IMR-90 (cell line): ENCODE measurements around the gene PIM1. TPM values are rescaled to one million over a fixed set of nuclear protein-coding genes. Genes with fewer than 3 reads are reported as not detected.

ENCODE experiments used
- ATAC-seq: fragments of 200-7000 bp; cut with Tn5 transposase; 2 replicates; pipeline ENCODE4 v1.9.1; 2020; ENCODE audit warnings: low read depth, mild to moderate bottlenecking, moderate library complexity
- BruUV-seq: library from RNA; stranded (reverse); fragments of 400-500 nt; replicated peaks from 2 replicates; lab custom pipeline; 2021; lab: Mats Ljungman, UMichigan
- CTCF ChIA-PET: fragments of 300-600 bp; formaldehyde crosslinking; extraction: SDS; loops from one replicate; lab custom pipeline; 2021; ENCODE audit warnings: antibody characterized with exemption; lab: Yijun Ruan, JAX
- POLR2A ChIA-PET: fragments of 300-600 bp; sonication (Branson Sonifier 250); formaldehyde crosslinking; loops from one replicate; lab custom pipeline; 2022; ENCODE audit warnings: antibody characterized with exemption; ENCODE audit not compliant: unreplicated experiment; lab: Charles Lee
- DNase-seq: peaks from one replicate; pipeline ENCODE4 v3.0.0; 2013
- H2AFZ ChIP-seq: replicated peaks from 2 replicates; pipeline ENCODE3; 2013; ENCODE audit warnings: low read length, mild to moderate bottlenecking; ENCODE audit not compliant: poor library complexity
- H2AK5ac ChIP-seq: 2 replicates; pipeline ENCODE4 v1.6.1; 2013; ENCODE audit warnings: low read depth, low read length, inconsistent platforms
- H2AK9ac ChIP-seq: replicated peaks from 2 replicates; pipeline ENCODE3; 2013; ENCODE audit warnings: mild to moderate bottlenecking, low read depth, low read length, moderate library complexity; ENCODE audit not compliant: poor library complexity
- H2BK120ac ChIP-seq: 2 replicates; pipeline ENCODE4 v1.6.1; 2013; ENCODE audit warnings: low read depth, low read length, inconsistent platforms
- H2BK15ac ChIP-seq: 3 replicates; pipeline ENCODE4 v1.6.1; 2013; ENCODE audit warnings: low read depth, low read length, inconsistent platforms
- H2BK20ac ChIP-seq: 2 replicates; pipeline ENCODE4 v1.6.1; 2013; ENCODE audit warnings: low read depth, mild to moderate bottlenecking, inconsistent platforms, low read length, moderate library complexity
- H2BK5ac ChIP-seq: 2 replicates; pipeline ENCODE4 v1.6.1; 2013; ENCODE audit warnings: mild to moderate bottlenecking, low read depth, low read length, inconsistent platforms; ENCODE audit not compliant: poor library complexity, severe bottlenecking
- H3K14ac ChIP-seq: replicated peaks from 2 replicates; pipeline ENCODE4 v1.6.1; 2013; ENCODE audit warnings: low read depth, low read length, inconsistent platforms
- H3K18ac ChIP-seq: 2 replicates; pipeline ENCODE4 v1.6.1; 2013; ENCODE audit warnings: low read depth, low read length, control low read depth
- H3K23ac ChIP-seq: 2 replicates; pipeline ENCODE4 v1.6.1; 2013; ENCODE audit warnings: low read depth, low read length, inconsistent platforms
- H3K27ac ChIP-seq: 2 replicates; pipeline ENCODE4 v1.5.1; 2013; ENCODE audit warnings: mild to moderate bottlenecking, control low read depth, low read length; ENCODE audit not compliant: insufficient read depth
- H3K27me3 ChIP-seq: 2 replicates; pipeline ENCODE4 v1.6.1; 2013; ENCODE audit warnings: low read length; ENCODE audit not compliant: control insufficient read depth, insufficient read depth
- H3K36me3 ChIP-seq: 2 replicates; pipeline ENCODE4 v1.6.1; 2013; ENCODE audit warnings: low read length, mixed read lengths; ENCODE audit not compliant: control insufficient read depth, insufficient read depth
- H3K4ac ChIP-seq: 2 replicates; pipeline ENCODE4 v1.6.1; 2013; ENCODE audit warnings: low read depth, low read length, inconsistent platforms
- H3K4me1 ChIP-seq: 2 replicates; pipeline ENCODE4 v1.6.1; 2013; ENCODE audit warnings: low read length, mixed read lengths; ENCODE audit not compliant: control insufficient read depth, insufficient read depth
- H3K4me2 ChIP-seq: 2 replicates; pipeline ENCODE4 v1.6.1; 2013; ENCODE audit warnings: low read depth, mild to moderate bottlenecking, control low read depth, low read length, moderate library complexity
- H3K4me3 ChIP-seq: 2 replicates; pipeline ENCODE4 v1.5.1; 2013; ENCODE audit warnings: low read depth, mild to moderate bottlenecking, control low read depth, low read length, moderate library complexity; ENCODE audit not compliant: insufficient read depth
- H3K56ac ChIP-seq: 2 replicates; pipeline ENCODE4 v1.6.1; 2013; ENCODE audit warnings: low read length, inconsistent platforms; ENCODE audit not compliant: insufficient read depth; ENCODE audit errors: extremely low read depth
- H3K79me1 ChIP-seq, 2 experiments: 2 replicates each; pipeline ENCODE4 v1.6.1; 2013; ENCODE audit warnings: low read length in 2 of 2, inconsistent platforms in 1 of 2, low read depth in 1 of 2
- H3K9ac ChIP-seq: 2 replicates; pipeline ENCODE4 v1.6.1; 2013; ENCODE audit warnings: low read depth, low read length, control low read depth
- H3K9me1 ChIP-seq: 2 replicates; pipeline ENCODE4 v1.6.1; 2013; ENCODE audit warnings: low read length, inconsistent platforms; ENCODE audit not compliant: insufficient read depth
- H3K9me3 ChIP-seq: 2 replicates; pipeline ENCODE4 v1.6.1; 2013; ENCODE audit warnings: low read length; ENCODE audit not compliant: control insufficient read depth, insufficient read depth
- H4K20me1 ChIP-seq: 2 replicates; pipeline ENCODE4 v1.6.1; 2013; ENCODE audit warnings: low read length, inconsistent platforms; ENCODE audit not compliant: insufficient read depth
- H4K5ac ChIP-seq: 2 replicates; pipeline ENCODE4 v1.6.1; 2013; ENCODE audit warnings: mild to moderate bottlenecking, low read depth, low read length, control low read depth
- H4K8ac ChIP-seq, 2 experiments: 2 replicates each; pipeline ENCODE4 v1.6.1; 2013; ENCODE audit warnings: low read depth in 2 of 2, low read length in 2 of 2, control low read depth in 1 of 2, inconsistent platforms in 1 of 2
- H4K91ac ChIP-seq: 2 replicates; pipeline ENCODE4 v1.6.1; 2013; ENCODE audit warnings: low read depth, low read length, inconsistent platforms; ENCODE audit not compliant: insufficient read depth
- BHLHE40 ChIP-seq: fragments of 150-350 bp; IDR thresholded peaks from 2 replicates; pipeline ENCODE4 v1.6.1; 2016; ENCODE audit warnings: mild to moderate bottlenecking, low read depth, low read length
- CHD1 ChIP-seq: IDR thresholded peaks from 2 replicates; pipeline ENCODE4 v1.6.1; 2012; ENCODE audit warnings: low read depth, low read length, improper control_type of control experiment
- MAFK ChIP-seq: IDR thresholded peaks from 2 replicates; pipeline ENCODE4 v1.6.1; 2012; ENCODE audit warnings: low read depth, low read length, improper control_type of control experiment
- RAD21 ChIP-seq: IDR thresholded peaks from 2 replicates; pipeline ENCODE4 v1.6.1; 2012; ENCODE audit warnings: low read length, improper control_type of control experiment
- SMC3 ChIP-seq: fragments of 150-350 bp; IDR thresholded peaks from 2 replicates; pipeline ENCODE4 v1.6.1; 2016; ENCODE audit warnings: low read depth, mild to moderate bottlenecking, antibody characterized with exemption, low read length, moderate library complexity
- WGBS, 2 experiments: methylation state at CpG; one replicate each; pipeline versions ENCODE4 v1.1.5 to v1.1.7; 2013; ENCODE audit warnings: missing lambda C conversion rate in 2 of 2; ENCODE audit not compliant: insufficient read length in 1 of 2; ENCODE audit errors: extremely low coverage in 2 of 2; 5-methylcytosine and 5-hydroxymethylcytosine counted together
- dilution Hi-C: fragments of 300-500 bp; cut with HindIII; formaldehyde crosslinking; loops from one replicate; pipeline ENCODE4 v1.14.3; 2018; ENCODE audit warnings: low sequenced_read_pairs; ENCODE audit not compliant: unreplicated experiment
- in situ Hi-C: fragments of 300-500 bp; cut with MboI; formaldehyde crosslinking; loops from 3 replicates; pipeline ENCODE4 v1.14.3; 2019; ENCODE audit warnings: low sequenced_read_pairs, inconsistent platforms, mixed read lengths
- intact Hi-C: fragments of 100-400 bp; cut with micrococcal nuclease; formaldehyde crosslinking; loops from 2 replicates; pipeline ENCODE4 v1.10.0; 2022
- polyA plus RNA-seq, 3 experiments: library from polyadenylated mRNA; depleted of rRNA; stranded (reverse); fragments of >200 nt; gene quantifications; 2 replicates each; pipeline ENCODE4 v1.2.3, GENCODE V29; 2012; ENCODE audit warnings: low replicate concordance in 1 of 3
- total RNA-seq: library from RNA; depleted of rRNA; stranded (reverse); fragments of >200 nt; gene quantifications from 2 replicates; pipeline ENCODE4 v1.2.3, GENCODE V29; 2012

The PIM1 gene
- total and polyA plus RNA-seq, 2 of the 4 experiments (the other 2 are of a cell fraction) = 7.2 to 18.5 TPM

DNA sequence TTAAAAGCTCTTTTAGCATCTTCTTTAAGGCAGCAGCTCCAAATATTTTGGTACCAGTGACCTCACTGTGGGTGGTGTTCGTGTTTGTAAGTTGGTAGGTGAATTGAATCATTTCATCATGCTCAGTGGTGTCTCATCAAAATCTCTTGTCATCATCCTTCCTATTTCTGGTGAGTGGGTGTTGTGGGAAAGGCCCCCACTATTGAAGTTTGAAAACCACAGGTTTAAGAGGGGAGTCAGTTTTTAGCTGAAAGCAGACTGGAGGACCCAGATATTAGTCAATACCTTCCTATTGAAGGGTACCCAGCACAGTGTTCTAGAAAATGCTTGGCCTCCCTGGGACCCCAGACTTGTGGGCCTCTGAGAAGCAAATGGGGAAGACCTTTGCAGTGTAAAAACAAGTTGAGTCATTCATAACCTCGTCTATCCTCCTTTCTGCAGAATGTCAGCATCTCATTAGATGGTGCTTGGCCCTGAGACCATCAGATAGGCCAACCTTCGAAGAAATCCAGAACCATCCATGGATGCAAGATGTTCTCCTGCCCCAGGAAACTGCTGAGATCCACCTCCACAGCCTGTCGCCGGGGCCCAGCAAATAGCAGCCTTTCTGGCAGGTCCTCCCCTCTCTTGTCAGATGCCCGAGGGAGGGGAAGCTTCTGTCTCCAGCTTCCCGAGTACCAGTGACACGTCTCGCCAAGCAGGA is 3.7 kb downstream of the PIM1 start (continued):
- no peak for TF ChIP-seq SMC3

DNA sequence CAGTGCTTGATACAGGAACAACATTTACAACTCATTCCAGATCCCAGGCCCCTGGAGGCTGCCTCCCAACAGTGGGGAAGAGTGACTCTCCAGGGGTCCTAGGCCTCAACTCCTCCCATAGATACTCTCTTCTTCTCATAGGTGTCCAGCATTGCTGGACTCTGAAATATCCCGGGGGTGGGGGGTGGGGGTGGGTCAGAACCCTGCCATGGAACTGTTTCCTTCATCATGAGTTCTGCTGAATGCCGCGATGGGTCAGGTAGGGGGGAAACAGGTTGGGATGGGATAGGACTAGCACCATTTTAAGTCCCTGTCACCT is 4.2 kb downstream of the PIM1 start:
- WGBS, 2 experiments = no CpG with 5 or more reads among the region's 3 CpGs
- Histone ChIP-seq H4K5ac (no peak overlapping the region), H3K79me1 (peaks cover 16 to 35% of the 10 kb centered on the region in 2 experiments), H4K91ac (no peak overlapping the region), H2AFZ (no peak overlapping the region), H3K4me3 (no peak overlapping the region), H3K56ac (no peak overlapping the region), H4K20me1 (peaks cover 43% of the 10 kb centered on the region), H2AK9ac (no peak overlapping the region), H3K4ac (no peak overlapping the region), H2BK15ac (no peak overlapping the region), H2BK5ac (no peak overlapping the region), H3K9me1 (no peaks in the 10 kb centered on the region), H3K23ac (no peak overlapping the region), H2BK20ac (no peak overlapping the region), H3K27ac (no peak overlapping the region), H3K9ac (no peak overlapping the region), H3K4me1 (peaks cover 4% of the 10 kb centered on the region; the same call in 1 of the 2 replicates), H3K14ac (no peak overlapping the region), H3K18ac (no peak overlapping the region), H2AK5ac (no peak overlapping the region), H3K9me3 (no peaks in the 10 kb centered on the region), H4K8ac (no peak overlapping the region), H3K4me2 (no peak overlapping the region; the same call in 1 of the 2 replicates), H3K27me3 (no peaks in the 10 kb centered on the region), H3K36me3 (peaks cover 37% of the 10 kb centered on the region), H2BK120ac (no peak overlapping the region)
- intact Hi-C loops (no loop called here), dilution Hi-C loops (no loop called here), in situ Hi-C loops (loop anchor here (5.0 kb wide), 1 partner anchor 122 kb away; no protein-coding TSS in a partner anchor)
- no peak for ATAC-seq
- ChIA-PET POLR2A (no interaction called here), CTCF (interaction anchor here (4.0 kb wide), 1 partner anchor 123 kb away, joined by 20 read pairs; no protein-coding TSS in a partner anchor)
- no peak for TF ChIP-seq RAD21
- no peak for TF ChIP-seq MAFK
- no peak for TF ChIP-seq BHLHE40
- TF ChIP-seq CHD1 = no peak
- DNase-seq = no peak
- no TSS peak for BruUV-seq
